Measurements from ENCODE around the gene AGAP1.

AGAP1 gene

GRCh38 chr2:235511187-235511661 is 17.4 kb downstream of the AGAP1 start:
- DNase-seq, result no peak

DNA sequence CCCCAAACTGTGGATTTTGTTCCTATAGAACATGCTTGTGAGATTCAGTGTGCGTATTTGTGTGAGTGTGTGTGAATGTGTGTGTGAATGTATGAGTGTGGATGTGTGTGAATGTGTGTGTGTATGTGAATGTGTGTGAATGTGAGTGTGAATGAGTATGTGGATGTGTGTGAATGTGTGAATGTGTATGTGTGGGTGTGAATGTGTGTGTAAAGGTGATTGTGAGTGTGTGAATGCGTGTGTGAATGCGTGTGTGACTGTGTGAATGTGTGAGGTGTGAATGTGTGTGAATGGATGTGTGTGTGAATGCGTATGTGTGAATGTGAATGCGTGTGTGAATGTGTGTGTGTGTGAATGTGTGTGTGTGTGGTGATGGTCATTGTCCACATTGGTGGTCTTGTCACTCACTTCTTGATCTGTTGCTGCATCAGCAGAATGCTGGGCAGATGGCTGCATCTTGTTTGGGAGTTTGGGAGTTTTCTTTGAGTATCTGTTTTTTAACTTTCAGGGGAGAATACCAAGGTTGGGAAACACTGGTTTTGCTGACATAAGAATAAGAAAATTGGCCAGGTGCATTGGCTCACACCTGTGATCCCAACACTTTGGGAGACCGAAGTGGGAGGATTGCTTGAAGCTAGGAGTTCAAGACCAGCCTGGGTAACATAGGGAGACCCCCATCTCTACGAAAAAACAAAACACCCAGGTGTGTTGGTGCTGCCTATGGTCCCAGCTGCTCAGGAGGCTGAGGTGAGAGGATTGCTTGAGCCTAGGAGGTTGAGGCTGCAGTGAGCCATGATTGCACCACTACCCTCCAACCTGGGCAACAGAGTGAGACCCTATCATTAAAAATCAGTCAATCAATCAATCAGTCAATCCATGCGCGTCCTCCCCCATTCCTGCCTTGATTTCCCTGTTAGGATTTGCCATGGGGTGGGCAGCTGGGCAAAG is 18.2 kb downstream of the AGAP1 start:
- no peak for DNase-seq

DNA sequence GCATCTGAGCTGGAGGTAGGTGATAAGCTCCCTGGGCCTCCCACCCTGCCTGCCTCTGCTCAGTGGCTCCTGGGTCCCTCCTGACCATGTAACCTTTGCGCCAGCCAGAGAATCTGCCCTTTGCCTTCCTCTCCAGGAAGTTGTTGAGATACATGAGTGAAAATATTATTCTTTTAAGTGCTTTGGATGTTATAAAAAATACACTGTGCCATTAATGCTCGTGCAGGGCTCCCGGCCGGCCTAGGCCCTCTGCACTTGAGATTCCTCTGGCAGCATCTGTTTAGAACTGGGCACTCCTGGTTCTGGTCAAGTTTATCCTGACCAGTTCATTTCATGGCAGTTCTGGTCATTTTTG is 18.8 kb downstream of the AGAP1 start:
- no peak for DNase-seq

DNA sequence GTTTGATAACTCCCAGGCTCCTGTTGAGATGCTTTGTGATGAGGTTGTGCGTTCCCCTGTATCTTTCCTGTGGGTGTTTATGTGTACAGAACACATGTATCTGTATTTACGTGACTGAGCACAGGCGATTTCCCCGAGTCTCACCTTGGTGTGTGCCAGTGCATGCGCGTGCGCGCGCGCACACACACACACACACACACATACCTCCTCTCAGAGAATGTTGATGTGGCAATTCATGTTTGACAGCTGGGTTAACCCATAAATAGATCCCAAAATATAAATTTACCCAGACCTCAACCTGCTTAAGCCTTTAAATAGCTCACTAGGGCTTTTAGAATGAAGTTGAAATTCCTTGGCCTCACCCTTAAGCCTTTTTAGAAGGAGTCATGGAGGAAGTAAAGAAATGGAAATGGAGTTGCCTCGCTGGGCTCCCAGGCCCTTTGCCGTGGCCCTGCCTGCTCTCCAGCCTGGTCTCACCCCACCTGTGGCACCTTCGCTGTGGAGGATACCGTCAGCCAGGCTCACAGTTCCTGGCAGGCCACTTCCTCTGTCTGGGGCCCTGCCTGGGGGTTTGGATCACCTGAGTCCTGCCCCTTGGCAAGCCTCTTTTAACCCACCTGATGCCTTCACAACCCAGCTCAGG is 20.3 kb downstream of the AGAP1 start:
- DNase-seq, result no peak

GRCh38 chr2:235514627-235515363 is 21.0 kb downstream of the AGAP1 start:
- DNase-seq, result no peak

DNA sequence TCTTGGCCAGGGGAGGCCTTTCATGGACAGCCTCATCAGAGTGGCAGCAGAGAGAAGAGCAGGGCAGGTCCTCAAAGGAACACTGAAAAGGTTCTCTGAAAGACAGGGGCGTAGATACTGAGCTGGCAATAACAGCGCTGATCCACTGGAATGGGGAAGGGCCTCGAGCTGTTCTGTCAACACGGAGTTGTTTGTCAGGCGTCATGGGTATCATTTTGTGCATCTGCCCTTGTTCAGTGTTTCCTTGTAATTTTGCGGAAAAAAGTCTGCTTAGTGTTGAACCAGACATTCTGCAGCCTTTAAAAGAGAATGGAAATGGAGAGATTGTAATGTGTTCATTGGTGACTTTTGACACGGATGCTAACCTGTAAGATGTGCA is 21.5 kb downstream of the AGAP1 start:
- no peak for DNase-seq

DNA sequence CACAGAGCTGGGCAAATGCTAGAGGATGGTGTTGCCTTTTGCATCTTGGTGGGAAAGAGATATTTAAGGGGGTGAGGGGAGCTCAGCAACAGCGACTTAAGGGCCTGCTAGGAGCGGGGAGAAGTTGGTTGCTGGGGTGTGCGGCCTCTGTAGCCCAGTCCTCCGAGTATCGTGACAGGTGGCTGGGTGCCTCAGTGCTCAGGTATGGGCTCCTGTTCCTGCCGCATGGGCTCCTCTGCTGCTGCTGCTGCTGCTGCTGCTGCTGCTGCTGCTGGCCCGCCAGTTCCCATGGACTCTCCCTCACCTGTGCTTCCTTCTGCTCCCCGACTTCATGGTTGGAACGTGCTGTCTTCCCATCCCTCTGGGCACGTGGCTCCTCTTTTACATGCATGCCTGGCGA is 22.0 kb downstream of the AGAP1 start:
- DNase-seq, result no peak

DNA sequence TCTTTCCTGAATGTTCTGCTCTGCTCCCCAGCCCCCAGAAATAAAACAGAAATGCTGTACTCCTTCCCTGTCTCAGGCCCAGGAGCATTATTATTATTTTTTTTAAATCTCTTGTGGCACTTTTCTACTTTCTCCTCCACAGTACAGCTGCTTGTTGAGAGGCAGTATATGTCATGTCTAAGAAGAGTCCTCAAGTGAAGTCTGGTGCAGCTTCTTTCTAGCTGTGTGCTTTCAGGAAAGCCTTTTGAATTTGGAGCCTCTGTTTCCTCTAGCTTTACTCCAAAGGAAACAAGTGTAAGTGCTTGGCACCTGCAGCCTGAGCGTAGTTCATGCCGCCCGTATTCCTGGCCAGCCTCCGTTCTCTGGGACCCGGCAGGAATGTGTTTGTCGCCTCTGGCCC is 22.4 kb downstream of the AGAP1 start:
- DNase-seq, result no peak

- DNase-seq, result no peak
Measured at GRCh38 chr2:235518322-235519090, 24.7 kb downstream of the AGAP1 start.

- DNase-seq, result no peak
Measured at GRCh38 chr2:235520787-235521186, 26.9 kb downstream of the AGAP1 start.

GRCh38 chr2:235521844-235522243 is 28.0 kb downstream of the AGAP1 start:
- no peak for DNase-seq

DNA sequence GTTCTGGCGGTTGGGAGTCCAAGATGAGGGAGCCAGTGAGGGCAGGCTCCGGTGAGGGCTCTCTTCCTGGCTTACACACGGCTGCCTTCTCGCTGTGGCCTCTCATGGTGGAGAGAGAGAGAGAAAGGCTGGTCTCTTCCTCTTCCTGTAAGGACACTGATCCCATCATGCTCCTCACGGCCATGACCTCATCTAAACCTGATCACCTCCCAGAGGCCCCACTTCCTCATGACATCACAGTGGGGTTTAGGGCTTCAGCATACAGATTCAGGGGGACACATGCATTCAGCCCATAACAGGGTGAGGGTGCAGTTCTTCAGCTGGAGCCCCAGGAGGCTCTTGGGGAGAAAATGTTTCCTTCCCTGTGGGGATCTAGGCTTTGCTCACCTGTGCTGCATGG is 29.2 kb downstream of the AGAP1 start:
- no peak for DNase-seq

GRCh38 chr2:235523486-235524150 is 29.8 kb downstream of the AGAP1 start:
- no peak for DNase-seq

DNA sequence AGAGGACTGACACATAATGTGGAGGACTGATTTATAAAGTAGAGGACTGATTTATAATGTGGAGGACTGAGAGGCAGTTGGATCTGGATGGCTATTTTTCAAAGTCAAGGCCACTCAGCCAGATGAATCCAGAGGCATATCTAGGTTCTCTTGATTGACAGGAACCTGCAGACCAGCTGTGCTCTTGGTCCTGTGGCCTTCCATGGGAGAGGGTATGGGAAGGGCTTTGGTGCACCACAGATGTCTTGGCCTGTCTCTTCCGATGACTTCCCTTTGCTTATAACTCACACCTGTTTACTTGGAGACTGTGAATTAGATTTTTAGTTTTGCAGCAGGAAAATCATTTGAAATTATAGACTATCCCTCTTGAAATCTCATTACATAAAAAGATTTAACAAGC is 32.3 kb downstream of the AGAP1 start:
- no peak for DNase-seq

DNA sequence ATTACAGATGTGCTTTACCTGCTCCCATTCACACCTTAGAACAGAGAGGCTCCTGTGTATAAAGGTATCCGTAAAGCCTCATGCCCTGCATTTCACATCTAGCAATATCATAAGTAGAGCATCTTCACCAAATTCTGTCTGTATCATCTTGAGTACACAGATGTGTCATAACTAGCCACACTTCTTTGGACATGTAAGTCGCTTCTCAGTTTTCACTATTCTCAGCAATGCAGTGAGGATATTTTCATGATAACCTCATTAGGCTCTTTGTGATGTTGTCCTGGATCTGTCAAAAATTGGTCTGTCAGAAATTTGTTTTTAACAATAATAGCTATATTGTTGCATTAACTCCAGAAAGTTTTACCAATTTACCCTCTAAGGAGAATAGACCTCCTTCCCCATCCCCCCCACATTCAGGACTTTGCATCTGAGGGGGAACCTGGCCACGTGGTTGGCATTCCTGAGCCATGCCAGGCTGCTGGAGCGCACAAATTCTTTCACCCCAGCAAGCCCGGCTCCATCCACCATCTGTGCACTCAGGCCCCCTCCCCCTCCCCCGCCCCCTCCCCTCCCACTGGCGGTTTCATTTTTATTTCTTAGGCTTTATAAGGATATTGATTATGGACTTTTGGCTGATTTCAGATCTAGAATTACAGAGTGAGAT is 34.1 kb downstream of the AGAP1 start:
- no peak for DNase-seq

DNA sequence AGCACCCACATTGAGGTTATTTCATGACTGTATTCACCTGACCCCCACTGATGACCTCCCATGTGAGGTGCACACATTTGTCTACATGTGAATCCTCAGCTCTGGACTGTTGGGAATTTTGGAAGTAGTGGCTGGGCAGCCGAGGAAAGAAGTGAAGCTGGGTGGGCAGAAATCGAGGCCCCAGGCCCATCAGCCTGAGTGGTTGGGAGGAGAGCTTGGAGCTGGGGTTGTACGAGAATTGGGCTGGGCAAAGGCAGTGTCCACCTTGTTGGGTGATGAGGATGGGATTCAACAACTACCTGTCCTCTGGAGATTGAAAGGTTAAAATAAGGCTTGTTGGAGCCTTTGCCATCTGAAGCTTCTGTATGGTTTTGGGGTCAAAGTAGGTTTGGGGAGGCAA is 35.8 kb downstream of the AGAP1 start:
- no peak for DNase-seq

DNA sequence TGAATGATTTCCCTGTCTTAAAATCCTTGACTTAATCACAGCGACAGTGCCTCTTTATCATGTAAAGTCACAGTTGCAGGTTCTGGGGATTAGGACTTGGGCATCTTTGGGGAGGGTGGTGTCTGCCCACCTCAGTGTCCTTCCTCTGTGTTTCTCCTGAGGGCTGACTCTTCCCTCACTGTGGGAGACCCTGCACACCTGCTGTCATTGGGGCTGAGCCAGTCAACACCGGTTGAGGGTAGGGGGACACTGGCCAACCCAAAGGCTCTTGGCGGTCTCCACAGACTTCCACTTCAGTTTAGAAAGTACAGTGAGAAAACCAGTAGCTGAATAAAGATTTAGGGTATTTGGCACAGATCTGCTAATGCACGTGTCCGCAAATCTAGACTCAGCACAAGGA is 36.9 kb downstream of the AGAP1 start:
- DNase-seq, result no peak

GRCh38 chr2:235532307-235532706 is 38.5 kb downstream of the AGAP1 start:
- no peak for DNase-seq

GRCh38 chr2:235533198-235533597 is 39.4 kb downstream of the AGAP1 start:
- no peak for DNase-seq

GRCh38 chr2:235533616-235534385 is 40.0 kb downstream of the AGAP1 start:
- DNase-seq, result no peak
